Stomach (tissue), 4 donors: ENCODE data around the gene RNF13.

ENCODE experiments used
- CTCF ChIP-seq, 7 experiments: fragments of 450-650 bp in 4 of 7; fragments of 200-600 bp in 3 of 7; sonication (generic) in 3 of 7; IDR thresholded peaks; one replicate each; pipeline ENCODE4 v1.5.1; 2016 to 2019; ENCODE audit warnings: antibody characterized with exemption in 7 of 7, control low read depth in 2 of 7, mild to moderate bottlenecking in 1 of 7
- EP300 ChIP-seq: sonication (generic); formaldehyde crosslinking; IDR thresholded peaks from one replicate; pipeline ENCODE4 v1.6.1; 2017; ENCODE audit warnings: antibody characterized with exemption
- POLR2AphosphoS5 ChIP-seq, 3 donors: sonication (generic); formaldehyde crosslinking; IDR thresholded peaks; one replicate each; pipeline ENCODE4 v1.6.1; 2016; ENCODE audit warnings: antibody characterized with exemption in 3 of 3

GRCh38 chr3:149892371-149892770 lies 79.4 kb downstream of the RNF13 start:
- TF ChIP-seq CTCF (IDR thresholded peaks at IDR 0.05) (no peak), EP300 (no peak), POLR2AphosphoS5 (IDR thresholded peaks at IDR 0.05) (no peak)
